ENCODE results near the gene STK24. TPM values are rescaled to one million over a fixed set of nuclear protein-coding genes. Genes with fewer than 3 reads are reported as not detected.

The STK24 gene
- polyA plus RNA-seq, 3 donors = 14.2 to 59.8 (median 28.9) TPM

- WGBS (ENCODE audit: insufficient coverage) = 92% methylated on average over 2 of the region's 5 CpGs
- Histone ChIP-seq H3K27ac (ENCODE audit: low read depth in 1 of 2, low read length in 2 of 2) (peak overlapping the region in 1 of 2 donors; percentile 1), H3K79me2 (ENCODE audit: insufficient read depth, low read length) (no peaks in the 10 kb centered on the region), H2AFZ (ENCODE audit: insufficient read depth, low read depth, low read length, poor library complexity, severe bottlenecking) (no peak overlapping the region), H3K9ac (ENCODE audit: insufficient read depth, low read length, poor library complexity, severe bottlenecking) (no peak overlapping the region), H3K4me3 (replicated peaks in 1 of 3; ENCODE audit: low read depth in 2 of 3, low read length in 3 of 3) (no peak overlapping the region), H4K20me1 (ENCODE audit: insufficient read depth, low read length) (peaks cover 42% of the 10 kb centered on the region), H3K36me3 (replicated peaks in 1 of 2; ENCODE audit: control insufficient read depth in 1 of 2, insufficient read depth in 2 of 2, low read length in 2 of 2) (peaks cover 9 to 45% of the 10 kb centered on the region in 2 donors), H3K27me3 (ENCODE audit: control insufficient read depth in 2 of 2, insufficient read depth in 2 of 2, low read length in 2 of 2) (no peaks in the 10 kb centered on the region), H3K9me3 (replicated peaks in 1 of 2; ENCODE audit: control insufficient read depth in 1 of 2, insufficient read depth in 1 of 2, low read length in 2 of 2) (no peaks in the 10 kb centered on the region), H3K4me2 (replicated peaks; ENCODE audit: extremely low read depth, low read length, poor library complexity, severe bottlenecking) (no peak overlapping the region), H3K4me1 (ENCODE audit: control insufficient read depth in 1 of 2, insufficient read depth in 2 of 2, low read length in 2 of 2) (peaks cover 4 to 5% of the 10 kb centered on the region in 2 donors)
- TF ChIP-seq, protein P1, sequence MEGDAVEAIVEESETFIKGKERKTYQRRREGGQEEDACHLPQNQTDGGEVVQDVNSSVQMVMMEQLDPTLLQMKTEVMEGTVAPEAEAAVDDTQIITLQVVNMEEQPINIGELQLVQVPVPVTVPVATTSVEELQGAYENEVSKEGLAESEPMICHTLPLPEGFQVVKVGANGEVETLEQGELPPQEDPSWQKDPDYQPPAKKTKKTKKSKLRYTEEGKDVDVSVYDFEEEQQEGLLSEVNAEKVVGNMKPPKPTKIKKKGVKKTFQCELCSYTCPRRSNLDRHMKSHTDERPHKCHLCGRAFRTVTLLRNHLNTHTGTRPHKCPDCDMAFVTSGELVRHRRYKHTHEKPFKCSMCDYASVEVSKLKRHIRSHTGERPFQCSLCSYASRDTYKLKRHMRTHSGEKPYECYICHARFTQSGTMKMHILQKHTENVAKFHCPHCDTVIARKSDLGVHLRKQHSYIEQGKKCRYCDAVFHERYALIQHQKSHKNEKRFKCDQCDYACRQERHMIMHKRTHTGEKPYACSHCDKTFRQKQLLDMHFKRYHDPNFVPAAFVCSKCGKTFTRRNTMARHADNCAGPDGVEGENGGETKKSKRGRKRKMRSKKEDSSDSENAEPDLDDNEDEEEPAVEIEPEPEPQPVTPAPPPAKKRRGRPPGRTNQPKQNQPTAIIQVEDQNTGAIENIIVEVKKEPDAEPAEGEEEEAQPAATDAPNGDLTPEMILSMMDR (IDR thresholded peaks at IDR 0.05) = no peak
- H3K27me3 Mint-ChIP-seq (ENCODE audit: low read depth in 3 of 3) = peaks cover 0 to 5% (median 0%) of the 10 kb centered on the region in 3 donors
- peaks cover 6% of the 10 kb centered on the region for H3K4me1 Mint-ChIP-seq
- intact Hi-C loops (cut with micrococcal nuclease) = loop anchor here (5.0 to 10.0 kb wide), 3 partner anchors 205 to 398 kb away; no protein-coding TSS in a partner anchor
- DNase-seq = no peak
- no peaks in the 10 kb centered on the region for H3K9me3 Mint-ChIP-seq
- H3K4me3 Mint-ChIP-seq = no peak overlapping the region
- H3K36me3 Mint-ChIP-seq = peaks cover 39 to 42% of the 10 kb centered on the region in 2 donors
- peak overlapping the region in 4 of 7 donors; percentile 15 to 74 (median 49) for H3K27ac Mint-ChIP-seq
Measured at GRCh38 chr13:98447130-98447529, 129.8 kb downstream of the STK24 start.

GRCh38 chr13:98446234-98446621 is 130.7 kb downstream of the STK24 start:
- Histone ChIP-seq H3K9me3 (replicated peaks in 1 of 2; ENCODE audit: control insufficient read depth in 1 of 2, insufficient read depth in 1 of 2, low read length in 2 of 2) (no peaks in the 10 kb centered on the region), H3K4me1 (ENCODE audit: control insufficient read depth in 1 of 2, insufficient read depth in 2 of 2, low read length in 2 of 2) (peaks cover 4 to 5% of the 10 kb centered on the region in 2 donors), H2AFZ (ENCODE audit: insufficient read depth, low read depth, low read length, poor library complexity, severe bottlenecking) (no peak overlapping the region), H3K9ac (ENCODE audit: insufficient read depth, low read length, poor library complexity, severe bottlenecking) (no peak overlapping the region), H3K79me2 (ENCODE audit: insufficient read depth, low read length) (no peaks in the 10 kb centered on the region), H3K27ac (ENCODE audit: low read depth in 1 of 2, low read length in 2 of 2) (no peak overlapping the region), H3K4me3 (replicated peaks in 1 of 3; ENCODE audit: low read depth in 2 of 3, low read length in 3 of 3) (no peak overlapping the region), H3K36me3 (replicated peaks in 1 of 2; ENCODE audit: control insufficient read depth in 1 of 2, insufficient read depth in 2 of 2, low read length in 2 of 2) (peaks cover 3 to 36% of the 10 kb centered on the region in 2 donors), H3K4me2 (replicated peaks; ENCODE audit: extremely low read depth, low read length, poor library complexity, severe bottlenecking) (no peak overlapping the region), H4K20me1 (ENCODE audit: insufficient read depth, low read length) (peaks cover 39% of the 10 kb centered on the region), H3K27me3 (ENCODE audit: control insufficient read depth in 2 of 2, insufficient read depth in 2 of 2, low read length in 2 of 2) (no peaks in the 10 kb centered on the region)
- WGBS (ENCODE audit: insufficient coverage) = 89% methylated on average over 11 of the region's 11 CpGs
- Mint-ChIP-seq H3K4me3 (no peak overlapping the region), H3K4me1 (peaks cover 6% of the 10 kb centered on the region), H3K27me3 (ENCODE audit: low read depth in 3 of 3) (peaks cover 0 to 5% (median 0%) of the 10 kb centered on the region in 3 donors), H3K36me3 (peaks cover 30 to 33% of the 10 kb centered on the region in 2 donors), H3K27ac (no peak overlapping the region), H3K9me3 (no peaks in the 10 kb centered on the region)
- intact Hi-C loops (cut with micrococcal nuclease) = loop anchor here (5.0 to 10.0 kb wide), 3 partner anchors 206 to 399 kb away; no protein-coding TSS in a partner anchor
- TF ChIP-seq, protein P1 (IDR thresholded peaks at IDR 0.05) = no peak
- DNase-seq = no peak
